Spleen (tissue), 7 donors: Measurements from ENCODE around the gene PPP1R37.
A peak's percentile ranks its signal among the peaks of the same experiment; 100 is the strongest.

Experiments used
- CTCF ChIP-seq, 11 experiments: fragments of 200-600 bp in 7 of 11; fragments of 450-650 bp in 4 of 11; sonication (generic) in 4 of 11; IDR thresholded peaks in 8 of 11; conservative IDR thresholded peaks in 3 of 11; 1 replicate in 7 of 11; 2 replicates in 4 of 11; pipeline versions ENCODE4 v1.4.0 to v1.8.0; 2016 to 2021; ENCODE audit warnings: antibody characterized with exemption in 11 of 11, inconsistent platforms in 4 of 11, mild to moderate bottlenecking in 1 of 11
- POLR2A ChIP-seq, 3 donors: fragments of 450-650 bp; IDR thresholded peaks; one replicate each; pipeline ENCODE4 v1.5.1; 2017; ENCODE audit warnings: antibody characterized with exemption in 3 of 3, mild to moderate bottlenecking in 1 of 3
- POLR2AphosphoS5 ChIP-seq, 3 donors: sonication (generic); formaldehyde crosslinking; IDR thresholded peaks; one replicate each; pipeline ENCODE4 v1.5.1; 2017; ENCODE audit warnings: antibody characterized with exemption in 3 of 3
- donor health status: DM: no; HTN: no; CAD: no; lungs with moderate emphysema.
- donor health status: DM: no; HTN: no; CAD: no.
- donor health status: DM: no; HTN: no; CAD: no.

- TF ChIP-seq POLR2A (IDR thresholded peaks at IDR 0.05) (no peak), CTCF (IDR thresholded peaks at IDR 0.05 in 8 of 11, conservative IDR thresholded peaks at IDR 0.05 in 3 of 11) (peak in 2 of 11 experiments; percentile 10 to 11), POLR2AphosphoS5 (IDR thresholded peaks at IDR 0.05) (no peak)
Observed at GRCh38 chr19:45103508-45104319, 10.7 kb downstream of the PPP1R37 start.
